Vagina (tissue), 2 donors: ENCODE measurements around the gene DNAJA3.
A peak's percentile ranks its signal among the peaks of the same experiment; 100 is the strongest.

ENCODE experiments used
- CTCF ChIP-seq, 3 experiments: fragments of 450-650 bp in 2 of 3; fragments of 200-600 bp in 1 of 3; sonication (generic) in 1 of 3; IDR thresholded peaks; one replicate each; pipeline ENCODE4 v1.5.1; 2017 to 2019; ENCODE audit warnings: antibody characterized with exemption in 3 of 3, mild to moderate bottlenecking in 2 of 3, moderate library complexity in 2 of 3
- POLR2A ChIP-seq, 2 donors: fragments of 450-650 bp; IDR thresholded peaks; one replicate each; pipeline ENCODE4 v1.6.1; 2017; ENCODE audit warnings: antibody characterized with exemption in 2 of 2, mild to moderate bottlenecking in 2 of 2, moderate library complexity in 2 of 2
- POLR2AphosphoS5 ChIP-seq, 2 donors: sonication (generic); formaldehyde crosslinking; IDR thresholded peaks; one replicate each; pipeline ENCODE4 v1.9.0; 2017; ENCODE audit warnings: antibody characterized with exemption in 2 of 2, mild to moderate bottlenecking in 2 of 2, low read depth in 1 of 2; ENCODE audit not compliant: insufficient read depth in 1 of 2

- TF ChIP-seq CTCF (IDR thresholded peaks at IDR 0.05) = no peak
- TF ChIP-seq POLR2A (IDR thresholded peaks at IDR 0.05) = no peak
- peak in 1 of 2 donors; percentile 13 for TF ChIP-seq POLR2AphosphoS5 (IDR thresholded peaks at IDR 0.05; ENCODE audit: insufficient read depth in 1 of 2, low read depth in 1 of 2)
Observed at GRCh38 chr16:4465977-4466779, 40.5 kb downstream of the DNAJA3 start.
